Left kidney (tissue), 2 donors: ENCODE data around the gene SLC12A3. TPM values are rescaled to one million over a fixed set of nuclear protein-coding genes. Genes with fewer than 3 reads are reported as not detected.

Experiments used
- DNase-seq: peaks from one replicate; pipeline ENCODE4 v3.0.0-alpha.2; 2013
- polyA plus RNA-seq: library from polyadenylated mRNA; unstranded; fragments of 120-200 nt; gene quantifications from one replicate; pipeline ENCODE4 v1.2.1, GENCODE V29; 2013; ENCODE audit not compliant: insufficient read length

Gene SLC12A3
- polyA plus RNA-seq, 1 donor, result 26.3 TPM

DNA sequence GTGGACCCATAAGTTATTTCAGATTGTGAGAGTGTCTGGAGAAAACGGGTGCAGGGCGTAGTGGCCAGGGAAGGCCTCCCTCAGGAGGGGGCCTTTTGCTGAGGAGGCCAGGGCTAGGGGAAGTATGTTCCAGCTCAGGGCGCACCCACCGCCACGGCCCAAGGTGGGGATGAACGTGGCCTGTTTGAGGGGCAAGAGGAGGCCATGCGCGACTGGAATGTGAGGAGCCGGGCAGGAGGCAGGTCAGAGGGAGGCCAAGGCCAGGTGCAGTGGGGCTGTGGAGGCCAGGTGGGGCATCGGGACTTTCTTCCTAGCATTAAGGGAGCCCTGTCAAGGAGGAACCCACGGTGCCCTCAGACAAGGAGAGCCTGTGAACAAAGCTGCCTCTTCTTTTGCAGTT, 26.7 kb downstream of the SLC12A3 start:
- DNase-seq, result no peak

DNA sequence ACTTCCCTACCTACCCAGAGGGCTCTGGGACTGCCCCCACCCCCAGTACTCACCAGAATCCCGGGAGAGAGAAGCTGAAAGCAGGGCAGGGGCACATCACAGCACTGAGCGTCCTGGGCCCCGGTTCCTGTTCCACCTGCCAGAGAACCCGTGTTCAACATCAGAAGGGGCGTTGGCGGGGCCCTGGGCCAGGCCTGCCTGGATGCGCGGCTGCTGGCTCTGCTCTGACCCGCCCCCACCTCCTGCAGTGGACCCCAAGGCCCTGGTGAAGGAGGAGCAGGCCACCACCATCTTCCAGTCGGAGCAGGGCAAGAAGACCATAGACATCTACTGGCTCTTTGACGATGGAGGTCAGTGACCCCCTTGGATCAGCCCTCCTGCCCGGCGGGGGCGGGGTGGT, 27.7 kb downstream of the SLC12A3 start:
- DNase-seq, result no peak

DNA sequence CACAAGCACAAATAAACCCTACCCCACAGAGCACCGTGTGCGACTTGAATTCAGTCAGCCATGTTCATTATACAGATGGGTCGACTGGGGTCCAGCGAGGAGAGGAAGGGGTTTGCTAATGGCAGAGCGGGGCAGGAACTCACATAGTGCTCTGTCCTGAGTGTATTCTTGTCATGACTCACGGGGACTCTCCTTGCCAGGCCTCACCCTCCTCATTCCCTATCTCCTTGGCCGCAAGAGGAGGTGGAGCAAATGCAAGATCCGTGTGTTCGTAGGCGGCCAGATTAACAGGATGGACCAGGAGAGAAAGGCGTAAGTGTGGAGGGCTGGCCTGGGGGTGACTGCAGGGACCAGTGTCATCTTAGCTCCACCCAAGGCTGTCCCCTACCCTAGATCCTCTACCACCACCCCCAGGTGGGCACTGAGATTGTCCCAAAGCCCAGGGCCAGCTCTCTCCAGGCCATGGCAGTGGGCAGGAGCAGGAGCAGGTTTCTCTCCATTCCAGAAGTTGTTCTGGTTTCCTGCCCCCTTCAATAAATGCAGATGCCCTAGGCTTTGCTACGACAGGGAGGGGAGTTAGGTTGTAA, 29.4 kb downstream of the SLC12A3 start:
- no peak for DNase-seq

DNA sequence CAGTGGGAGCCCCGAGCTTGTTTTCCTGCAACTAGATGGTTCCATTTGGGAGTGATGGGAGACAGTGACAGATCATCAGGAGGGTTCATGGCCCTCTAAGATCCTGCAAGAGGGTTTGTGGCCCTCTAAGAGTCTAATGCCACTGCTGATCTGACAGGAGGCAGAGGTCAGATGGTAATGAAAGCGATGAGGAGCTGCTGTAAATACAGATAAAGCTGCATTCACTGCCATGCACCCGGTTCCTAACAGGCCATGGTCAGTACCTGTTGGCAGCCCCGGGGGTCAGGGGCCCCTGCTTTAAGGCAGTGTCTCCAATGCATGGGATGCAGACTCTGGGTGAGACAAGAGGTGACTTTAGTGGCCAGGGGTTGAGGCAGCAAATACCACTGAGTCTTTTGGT, 30.8 kb downstream of the SLC12A3 start:
- no peak for DNase-seq

DNA sequence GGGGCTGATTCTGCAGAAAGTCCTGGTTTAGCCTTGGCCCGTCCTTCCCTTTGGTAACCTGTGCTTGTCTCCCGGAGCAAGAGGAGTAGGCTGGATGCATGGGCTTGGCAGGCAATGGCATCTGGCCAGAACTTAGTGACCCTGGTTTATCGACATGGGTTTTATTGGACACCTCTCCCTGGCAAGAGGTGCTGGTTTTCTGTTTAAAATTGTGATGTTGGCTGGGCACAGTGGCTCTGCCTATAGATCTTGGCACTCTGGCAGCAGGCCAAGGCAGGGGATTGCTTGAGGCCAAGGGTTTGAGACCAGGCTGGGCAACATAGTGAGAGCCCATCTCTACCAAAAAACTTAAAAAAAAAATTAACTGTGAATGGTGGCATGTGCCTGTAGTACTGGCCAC, 31.2 kb downstream of the SLC12A3 start:
- DNase-seq, result no peak

DNA sequence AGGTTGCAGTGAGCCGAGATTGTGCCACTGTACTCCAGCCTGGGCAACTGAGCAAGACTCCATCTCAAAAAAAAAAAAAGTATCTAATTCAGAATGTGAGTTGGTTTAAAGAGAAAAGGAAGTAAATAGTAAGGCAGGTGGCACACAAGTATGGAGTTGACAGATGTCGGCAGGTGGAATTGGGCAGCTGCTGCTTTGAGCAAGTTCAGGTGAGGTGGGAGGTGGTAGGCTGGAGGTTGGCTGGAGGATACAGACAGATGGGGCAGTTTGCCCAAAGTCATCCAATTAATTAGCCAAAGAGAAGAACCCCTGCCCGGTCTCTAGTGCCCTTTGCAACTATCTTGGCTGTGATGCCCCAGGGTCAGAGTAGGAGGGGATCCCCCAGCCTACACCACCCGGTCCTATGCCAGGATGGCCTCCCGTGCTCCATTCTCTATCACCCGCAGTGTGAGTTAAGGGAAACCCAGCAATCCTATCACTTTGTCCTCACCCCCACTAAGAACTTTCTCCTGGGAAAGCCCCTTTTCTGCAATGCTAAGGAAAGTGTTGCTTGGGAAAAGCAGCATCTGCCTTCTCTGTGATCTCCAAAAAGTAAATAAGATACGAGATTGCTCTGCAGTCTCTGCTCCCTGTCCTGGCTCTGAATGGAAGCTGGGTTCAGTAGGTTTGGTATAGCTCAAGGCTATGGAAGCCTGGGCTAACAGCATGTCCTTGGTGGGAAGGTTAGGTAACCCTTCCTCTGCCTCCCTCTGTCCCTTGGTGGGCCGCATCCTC, 32.2 kb downstream of the SLC12A3 start:
- DNase-seq, result no peak

DNA sequence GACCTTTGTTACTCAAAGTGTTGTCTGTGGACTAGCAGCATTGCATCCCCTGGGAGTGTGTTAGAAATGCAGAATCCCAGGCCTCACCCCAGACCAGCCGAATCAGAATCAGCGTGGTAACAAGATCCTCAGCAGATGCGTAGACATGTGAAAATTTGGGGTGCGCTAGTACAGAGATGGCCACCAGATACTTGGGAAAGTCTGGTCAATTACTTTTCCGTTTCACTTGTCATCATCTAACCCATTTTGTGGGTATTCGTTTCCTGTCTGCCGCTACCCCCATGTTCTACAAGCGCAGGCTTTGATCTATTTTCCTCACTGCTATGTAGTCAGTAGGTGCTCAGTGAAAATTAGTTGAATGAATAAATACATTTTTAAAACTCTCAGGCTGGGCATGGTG, 33.8 kb downstream of the SLC12A3 start:
- DNase-seq, result no peak

DNA sequence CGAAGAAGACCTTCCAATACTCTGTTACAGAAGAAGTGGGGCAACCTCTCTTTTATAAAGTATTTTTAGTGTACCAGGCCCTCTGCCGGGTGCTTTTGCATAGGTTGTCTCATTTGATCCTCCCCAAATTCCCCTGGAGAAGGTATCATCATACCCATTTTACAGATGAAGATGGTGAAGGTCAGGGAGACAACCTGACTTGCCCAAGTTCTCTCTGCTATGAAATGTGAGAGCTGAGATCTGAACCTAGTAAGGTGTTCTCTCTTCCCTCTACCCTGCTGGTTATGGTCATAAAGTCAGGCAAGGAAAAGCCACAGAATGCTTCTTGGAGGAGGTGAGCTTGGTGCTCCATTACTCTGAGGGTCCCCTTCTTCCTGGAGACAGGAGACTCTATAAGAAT, 38.9 kb downstream of the SLC12A3 start:
- no peak for DNase-seq

DNA sequence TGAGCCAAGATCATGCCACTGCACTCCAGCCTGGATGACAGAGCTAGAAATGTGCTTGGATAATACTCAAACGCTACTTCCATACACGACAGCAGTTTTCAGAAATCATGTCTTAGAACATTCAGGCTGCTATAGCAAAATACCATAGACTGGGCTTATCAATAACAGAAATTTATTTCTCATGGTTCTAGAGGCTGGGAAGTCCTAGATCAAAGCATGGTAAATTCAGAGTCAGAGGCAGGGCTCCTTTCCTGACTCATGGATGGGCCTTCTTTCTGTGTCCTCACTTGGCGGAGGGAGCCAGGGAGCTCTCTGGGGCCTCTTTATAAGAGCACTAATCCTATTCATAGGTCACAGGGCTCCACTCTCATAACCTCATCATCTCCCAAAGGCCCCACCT, 42.4 kb downstream of the SLC12A3 start:
- no peak for DNase-seq

DNA sequence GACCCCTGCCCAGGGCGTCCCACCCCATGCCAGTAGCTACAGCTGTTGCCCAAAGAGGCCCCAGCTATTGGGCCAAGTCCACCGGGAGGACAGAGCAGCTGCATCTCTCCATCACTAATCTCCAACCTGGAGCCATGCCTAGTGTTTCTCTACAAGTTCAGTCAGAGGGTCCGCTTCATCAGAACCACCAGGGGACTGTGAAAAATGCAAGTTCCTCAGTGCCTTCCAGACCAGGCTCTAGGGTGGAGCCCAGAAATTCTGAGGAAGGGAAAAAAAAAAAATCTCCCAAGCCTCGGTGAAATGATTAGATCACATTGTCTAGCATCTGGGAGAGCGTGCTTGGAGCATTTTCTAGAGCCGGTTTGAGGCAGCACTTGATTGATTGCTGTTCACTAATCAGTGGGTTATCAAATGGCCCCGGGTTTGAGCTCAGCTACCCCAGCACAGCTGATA, 44.5 kb downstream of the SLC12A3 start:
- no peak for DNase-seq

DNA sequence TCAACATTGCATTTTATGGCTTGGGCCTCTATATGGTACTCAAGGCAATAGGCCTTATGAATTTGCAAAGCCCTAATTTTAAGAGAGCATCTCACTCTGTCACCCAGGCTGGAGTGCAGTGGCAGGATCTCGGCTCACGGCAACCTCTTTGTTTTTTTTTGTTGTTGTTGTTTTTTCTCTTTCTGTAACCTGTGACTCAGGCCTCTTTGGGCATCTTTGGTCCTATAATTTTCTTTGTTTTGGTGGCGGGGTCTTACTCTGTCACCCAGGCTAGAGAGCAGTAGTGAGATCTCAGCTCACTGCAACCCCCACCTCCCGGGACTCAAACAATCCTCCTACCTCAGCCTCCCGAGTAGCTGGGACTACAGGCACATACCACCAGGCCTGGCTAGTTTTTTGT, 45.1 kb downstream of the SLC12A3 start:
- no peak for DNase-seq

DNA sequence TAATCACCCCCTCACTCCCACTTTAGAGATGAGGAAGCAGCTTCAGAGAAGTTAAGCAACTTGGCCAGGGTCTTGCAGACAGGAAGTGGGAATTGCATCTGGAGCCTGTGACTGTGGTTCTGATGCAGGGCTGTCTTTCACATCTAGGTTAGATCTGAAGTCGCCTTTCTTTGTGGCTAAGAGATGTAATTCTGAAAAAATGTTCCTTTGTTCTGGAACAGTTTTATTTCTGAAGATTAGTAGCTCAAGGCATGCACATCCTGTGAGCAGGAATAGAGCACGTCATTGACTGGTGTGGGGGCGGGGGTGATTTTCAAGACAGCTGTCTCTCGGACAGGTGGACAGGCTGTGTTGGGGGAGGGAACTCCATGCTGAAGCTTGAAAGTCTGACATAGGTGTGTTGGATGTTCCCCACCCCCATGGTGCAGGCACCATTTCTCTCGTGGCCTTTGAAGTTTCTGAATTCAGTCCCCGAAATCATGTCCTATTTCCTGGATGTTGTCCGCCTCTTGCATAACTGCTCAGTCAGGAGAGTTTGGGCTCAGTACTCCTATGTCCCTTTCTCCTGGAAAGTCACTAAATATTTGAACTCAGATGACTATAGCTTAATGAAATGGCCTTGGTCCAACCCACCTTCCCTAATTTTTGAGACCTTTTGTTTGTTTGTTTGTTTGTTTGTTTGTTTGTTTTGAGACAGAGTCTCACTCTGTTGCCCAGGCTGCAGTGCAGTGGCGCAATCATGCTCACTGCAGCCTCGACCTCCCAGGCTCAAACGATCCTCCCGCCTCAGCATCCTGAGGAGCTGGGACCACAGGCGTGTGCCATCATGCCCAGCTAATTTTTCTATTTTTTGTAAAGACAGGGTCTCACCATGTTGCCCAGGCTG, 45.9 kb downstream of the SLC12A3 start:
- DNase-seq, result no peak

DNA sequence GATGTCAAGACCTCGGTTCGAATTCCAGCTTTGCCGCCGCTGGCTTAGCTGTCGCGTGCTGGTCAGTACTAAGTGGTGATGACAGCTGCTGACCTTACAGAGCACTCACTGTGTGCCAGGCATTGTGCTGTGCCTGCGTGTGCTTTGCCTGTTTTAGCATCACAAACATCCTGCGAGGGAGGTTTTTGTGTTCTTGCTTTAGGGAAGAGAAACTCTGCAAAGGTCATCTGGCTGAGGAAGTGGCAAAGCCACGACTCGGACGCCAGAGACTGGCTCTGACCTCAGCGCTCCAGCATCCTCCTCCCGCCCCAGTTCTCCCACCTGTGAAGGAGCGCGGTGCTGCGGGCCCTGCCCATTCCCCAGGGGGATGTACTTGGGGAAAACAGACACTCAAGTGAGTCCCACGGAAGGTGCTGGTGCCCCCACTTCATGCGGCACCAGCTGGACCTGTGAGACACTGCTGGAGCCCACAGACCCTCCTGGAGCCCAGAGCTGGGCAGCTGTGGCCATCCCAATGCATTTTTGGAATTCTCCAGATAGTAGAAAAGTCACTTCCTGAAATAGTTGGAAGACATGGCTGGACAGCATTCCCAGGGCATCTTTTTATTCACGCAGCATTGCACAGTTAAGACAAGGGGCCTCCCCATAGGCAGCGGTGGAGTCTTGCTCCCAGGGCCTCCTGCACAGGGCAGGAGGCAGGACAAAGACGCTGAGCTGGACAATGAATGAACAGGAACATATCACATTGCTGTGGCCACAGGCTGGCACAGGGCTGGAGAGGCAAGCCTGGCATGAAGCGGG, 47.0 kb downstream of the SLC12A3 start:
- no peak for DNase-seq

DNA sequence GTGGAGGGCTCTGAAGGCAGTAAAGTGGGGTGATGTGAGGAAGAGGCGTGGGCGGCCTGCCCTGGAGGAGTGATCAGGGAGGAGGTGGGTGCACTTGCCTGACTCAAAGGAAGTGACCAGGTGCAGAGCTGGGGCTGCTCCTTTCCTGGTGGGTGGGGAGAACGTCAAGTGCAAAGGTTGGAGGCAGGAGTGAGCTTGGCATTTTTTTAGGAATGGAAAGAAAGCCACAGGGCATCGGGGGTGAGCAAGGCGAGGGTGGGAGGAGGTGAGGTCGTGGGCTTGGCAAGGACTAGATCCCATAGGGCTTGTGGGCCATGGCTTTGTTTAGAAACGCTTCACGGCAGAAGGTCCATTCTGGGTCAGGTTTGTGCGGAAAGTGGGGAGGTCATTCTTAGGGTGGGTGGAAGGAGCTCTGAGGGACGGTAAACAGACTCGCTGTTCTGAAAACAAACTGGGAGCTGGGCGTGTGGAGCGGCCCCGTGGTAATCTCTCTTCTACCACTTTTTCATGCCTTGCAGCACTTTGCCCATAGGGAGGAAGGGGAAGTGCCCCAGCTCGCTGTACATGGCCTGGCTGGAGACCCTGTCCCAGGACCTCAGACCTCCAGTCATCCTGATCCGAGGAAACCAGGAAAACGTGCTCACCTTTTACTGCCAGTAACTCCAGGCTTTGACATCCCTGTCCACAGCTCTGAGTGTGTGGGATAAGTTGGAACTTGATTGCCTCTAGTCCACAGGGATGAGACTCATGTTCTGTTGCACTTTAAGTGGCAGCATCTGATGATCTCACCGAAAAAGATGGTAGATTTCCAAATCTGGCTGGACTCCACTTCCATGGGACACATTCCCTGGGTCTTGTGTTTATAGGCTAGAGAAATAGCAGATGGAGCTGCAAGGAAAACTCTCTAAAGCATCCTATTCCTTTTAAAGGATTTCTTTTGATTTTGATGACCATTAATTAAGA, 48.0 kb downstream of the SLC12A3 start:
- DNase-seq, result no peak

DNA sequence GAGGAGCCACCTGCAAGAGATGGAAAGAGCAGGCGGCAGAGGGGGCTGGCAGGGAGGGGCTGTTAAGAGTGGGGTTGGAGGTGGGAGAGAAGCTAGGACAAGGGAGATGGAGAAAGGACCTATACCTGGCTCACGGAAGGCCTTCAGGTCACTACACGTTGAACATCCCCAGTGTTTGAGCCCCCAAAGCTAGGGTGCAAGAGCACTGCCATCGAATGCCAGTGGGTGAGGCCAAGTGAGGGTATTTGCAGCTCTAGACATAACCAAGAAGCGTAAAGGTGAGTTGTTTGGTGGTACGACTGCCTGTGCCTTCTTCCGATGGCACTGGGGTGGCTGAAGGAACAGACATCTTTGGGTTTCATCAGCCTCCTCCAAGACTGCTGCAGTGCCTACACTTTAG, 49.9 kb downstream of the SLC12A3 start:
- DNase-seq, result no peak

DNA sequence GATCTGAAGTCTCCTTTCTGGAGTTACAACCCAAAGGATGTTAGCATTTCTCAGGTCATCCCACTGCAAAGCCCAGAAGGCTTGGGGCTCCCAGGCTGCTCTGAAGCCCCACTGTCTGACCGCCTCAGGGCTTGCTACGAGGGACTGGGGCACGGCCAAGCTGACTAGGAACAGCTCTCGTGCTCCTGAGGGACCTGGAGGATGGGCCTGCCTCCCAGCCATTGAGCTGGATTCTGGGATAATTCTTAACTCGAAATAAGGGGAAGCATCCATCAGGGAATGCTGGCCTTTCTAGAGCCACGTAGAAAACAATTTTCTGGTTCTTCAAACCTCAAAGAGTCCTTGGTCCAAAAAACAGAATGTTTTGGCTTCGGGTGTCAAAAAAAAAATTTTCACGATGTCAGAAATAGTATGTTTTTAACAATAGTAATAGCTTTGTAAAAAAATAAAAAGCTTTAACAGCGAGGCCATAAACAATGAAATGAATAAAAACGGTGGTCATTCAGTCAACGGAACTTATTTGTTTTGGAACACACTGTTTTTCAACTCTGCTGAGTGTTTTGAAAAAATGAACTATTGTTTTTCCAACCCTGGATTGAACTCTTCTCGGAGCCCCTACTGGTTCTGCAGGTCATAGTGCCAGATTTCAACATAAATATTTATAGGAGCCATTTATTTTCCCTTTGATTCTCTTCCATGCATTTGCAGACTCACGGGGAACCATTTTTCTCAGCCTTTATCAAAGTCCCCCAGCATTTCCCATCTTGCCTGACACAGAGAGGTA, 50.5 kb downstream of the SLC12A3 start:
- DNase-seq, result peak; percentile 75

DNA sequence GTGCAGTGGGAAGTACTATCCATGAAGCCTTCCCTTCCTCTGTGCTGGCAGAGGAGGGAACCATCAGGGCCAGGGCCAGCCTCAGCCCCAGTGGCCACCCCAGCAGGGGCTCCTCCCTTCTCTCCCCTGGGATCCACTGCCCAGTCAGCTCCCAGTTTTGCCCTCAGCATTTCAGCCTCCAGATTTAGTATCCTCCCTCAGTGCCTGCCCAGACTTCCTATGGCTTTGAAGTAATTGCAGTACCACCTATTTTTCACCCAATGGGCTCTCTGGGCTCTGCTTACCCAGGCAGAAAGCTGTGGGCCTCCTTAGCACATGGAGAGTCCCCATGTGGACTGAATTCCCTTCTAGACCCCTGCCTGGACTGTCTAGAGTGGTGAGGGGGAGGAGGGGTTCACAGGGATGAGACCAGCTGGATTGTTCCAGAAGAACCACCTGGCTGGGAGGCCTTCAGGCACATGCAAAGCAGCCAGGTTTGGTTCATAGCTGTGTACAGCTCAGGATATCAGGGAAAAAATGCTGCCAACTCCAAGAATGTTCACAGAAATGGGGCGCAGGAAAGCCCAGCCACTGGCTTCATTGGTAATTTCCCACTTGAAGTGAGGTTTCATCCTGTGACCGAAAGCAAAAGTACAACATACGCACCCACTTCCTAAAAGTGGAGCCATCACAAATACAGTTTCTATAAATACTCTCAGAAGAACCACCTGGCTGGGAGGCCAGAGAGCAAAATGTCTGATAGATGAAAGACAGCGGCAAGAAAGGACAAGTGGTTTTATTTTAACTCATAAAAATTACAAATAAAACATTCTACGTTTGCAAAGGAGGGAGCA, 51.8 kb downstream of the SLC12A3 start:
- no peak for DNase-seq

DNA sequence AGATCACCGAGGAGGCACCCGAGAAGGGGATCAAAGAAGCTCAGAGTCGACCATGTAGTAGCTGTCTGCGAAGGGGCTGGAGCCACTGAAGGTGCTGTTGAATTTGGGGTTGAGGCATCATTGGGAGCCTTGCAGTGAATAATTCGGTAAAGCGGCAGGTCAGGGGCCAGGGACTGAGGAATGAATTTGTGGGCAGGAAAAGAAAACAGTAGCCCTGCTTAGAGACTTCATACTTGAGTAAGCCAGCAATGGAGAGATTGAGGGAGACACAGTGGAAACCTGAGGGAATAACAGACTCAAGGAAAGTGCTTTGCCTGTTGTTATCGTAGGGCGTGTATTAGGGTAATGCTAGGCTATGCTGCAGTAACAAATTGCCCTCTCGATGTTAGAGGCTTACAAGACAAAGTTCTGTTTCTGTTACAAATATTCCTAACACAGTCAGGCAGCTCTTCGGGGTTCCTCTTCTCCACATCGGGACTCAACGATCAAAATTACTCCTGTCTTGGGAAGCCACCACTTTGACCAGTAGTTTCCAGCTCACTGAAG, 53.5 kb downstream of the SLC12A3 start:
- DNase-seq, result no peak
